ENCODE measurements around the gene HEG1.

DNA sequence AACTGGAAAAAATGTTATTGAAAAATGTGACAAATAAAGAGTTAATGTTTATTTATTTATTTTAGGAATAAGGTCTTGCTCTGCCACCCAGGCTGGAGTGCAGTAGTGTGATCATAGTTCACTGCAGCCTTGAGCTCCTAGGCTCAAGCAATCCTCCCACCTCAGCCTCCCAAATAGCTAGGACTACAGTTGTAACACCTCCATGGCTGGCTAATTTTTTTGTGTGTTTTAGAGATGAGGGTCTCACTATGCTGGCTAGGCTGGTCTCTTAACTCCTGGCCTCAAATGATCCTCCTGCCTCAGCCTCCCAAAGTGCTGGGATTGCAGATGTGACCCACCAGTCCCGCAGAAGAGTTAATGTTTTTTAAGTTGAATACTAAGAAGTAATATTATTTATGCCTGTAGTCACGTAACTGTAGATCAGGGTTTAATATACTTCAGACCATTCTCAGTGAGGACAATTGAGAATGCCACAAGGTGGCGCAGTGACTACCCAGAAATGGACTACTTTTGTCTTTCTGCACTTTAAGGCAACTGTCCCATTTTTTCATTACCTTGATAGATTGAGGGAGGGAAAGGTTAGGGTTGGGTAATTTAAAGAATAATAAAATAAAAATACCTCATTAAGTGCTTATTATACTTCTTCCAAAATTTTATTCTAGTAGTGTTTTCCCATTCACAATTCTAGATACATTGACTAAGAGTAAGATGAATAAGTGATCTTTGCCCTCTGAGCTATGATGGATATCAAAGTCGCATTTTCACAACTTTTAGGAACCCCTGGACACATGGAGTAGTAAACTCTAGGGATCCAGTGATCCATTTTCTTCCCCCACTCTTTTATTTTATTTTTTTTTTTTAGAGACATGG lies 127.2 kb downstream of the HEG1 start:
- no peak for TF ChIP-seq RFXAP (CRISPR knock-in tag; IDR thresholded peaks at IDR 0.05; ENCODE audit: borderline replicate concordance)
- TF ChIP-seq, protein P1, sequence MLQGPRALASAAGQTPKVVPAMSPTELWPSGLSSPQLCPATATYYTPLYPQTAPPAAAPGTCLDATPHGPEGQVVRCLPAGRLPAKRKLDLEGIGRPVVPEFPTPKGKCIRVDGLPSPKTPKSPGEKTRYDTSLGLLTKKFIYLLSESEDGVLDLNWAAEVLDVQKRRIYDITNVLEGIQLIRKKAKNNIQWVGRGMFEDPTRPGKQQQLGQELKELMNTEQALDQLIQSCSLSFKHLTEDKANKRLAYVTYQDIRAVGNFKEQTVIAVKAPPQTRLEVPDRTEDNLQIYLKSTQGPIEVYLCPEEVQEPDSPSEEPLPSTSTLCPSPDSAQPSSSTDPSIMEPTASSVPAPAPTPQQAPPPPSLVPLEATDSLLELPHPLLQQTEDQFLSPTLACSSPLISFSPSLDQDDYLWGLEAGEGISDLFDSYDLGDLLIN (CRISPR knock-in tag; IDR thresholded peaks at IDR 0.05; ENCODE audit: borderline replicate concordance) = no peak
- TF ChIP-seq TP53 (CRISPR knock-in tag; conservative IDR thresholded peaks at IDR 0.05) = no peak
- no peak for TF ChIP-seq SNAPC2 (CRISPR knock-in tag; IDR thresholded peaks at IDR 0.05)
- TF ChIP-seq ONECUT2 (CRISPR knock-in tag; IDR thresholded peaks at IDR 0.05) = no peak

All from HepG2 (cell line).